Chondrocyte (in vitro differentiated cells): ENCODE measurements around the gene EGLN1. TPM values are rescaled to one million over a fixed set of nuclear protein-coding genes. Genes with fewer than 3 reads are reported as not detected.

ENCODE experiments used
- DNase-seq: peaks from one replicate; pipeline ENCODE4 v3.0.0; 2021; ENCODE audit warnings: mixed read lengths, low spot score
- H3K27ac Mint-ChIP-seq: one replicate; pipeline ENCODE4 v1.8.0; 2021; ENCODE audit warnings: mild to moderate bottlenecking, moderate library complexity, mixed read lengths; ENCODE audit not compliant: unreplicated experiment
- H3K27me3 Mint-ChIP-seq: 2 replicates; pipeline ENCODE4 v1.8.0; 2021; ENCODE audit warnings: low read depth, mixed read lengths
- H3K36me3 Mint-ChIP-seq: 2 replicates; pipeline ENCODE4 v1.8.0; 2021; ENCODE audit warnings: low read depth, mixed read lengths
- H3K4me1 Mint-ChIP-seq: 2 replicates; pipeline ENCODE4 v1.8.0; 2021; ENCODE audit warnings: low read depth, mild to moderate bottlenecking, mixed read lengths
- H3K4me3 Mint-ChIP-seq: one replicate; pipeline ENCODE4 v1.8.0; 2021; ENCODE audit warnings: mild to moderate bottlenecking, moderate library complexity, mixed read lengths; ENCODE audit not compliant: unreplicated experiment
- H3K9me3 Mint-ChIP-seq: 2 replicates; pipeline ENCODE4 v1.8.0; 2021; ENCODE audit warnings: low read depth, mixed read lengths
- total RNA-seq: library from RNA; stranded (reverse); gene quantifications from 3 replicates; pipeline ENCODE4 v1.2.1, GENCODE V29; 2021
- TF ChIP-seq, protein P1 (sequence below): fragments of 200-600 bp; sonication (generic); IDR thresholded peaks from 2 replicates; pipeline ENCODE4 v1.5.0; 2021; ENCODE audit warnings: antibody characterized with exemption, mild to moderate bottlenecking, moderate library complexity

The EGLN1 gene
- total RNA-seq, 1 donor from 2014 or later, result 36.6 TPM

DNA sequence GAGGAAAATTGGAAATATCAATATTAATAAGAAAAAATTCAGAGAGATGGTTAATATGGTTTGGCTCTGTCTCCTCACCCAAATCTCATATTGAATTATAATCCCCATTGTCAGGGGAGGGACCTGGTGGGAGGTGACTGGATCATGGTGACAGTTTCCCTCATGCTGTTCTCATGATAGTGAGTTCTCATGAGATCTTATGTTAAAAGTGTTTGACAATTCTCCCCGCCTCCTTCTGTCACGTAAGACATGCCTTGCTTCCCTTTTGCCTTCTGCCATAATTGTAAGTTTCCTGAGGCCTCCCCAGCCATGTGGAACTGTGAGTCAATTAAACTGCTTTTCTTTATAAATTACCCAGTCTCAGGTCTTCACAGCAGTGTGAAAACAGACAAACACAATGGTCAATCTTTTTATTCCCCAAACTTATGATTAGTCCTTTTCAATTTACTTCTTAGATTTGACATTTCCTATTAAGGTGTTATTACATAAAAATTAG, 11.0 kb downstream of the EGLN1 start:
- no peak overlapping the region for H3K27ac Mint-ChIP-seq
- no peaks in the 10 kb centered on the region for H3K9me3 Mint-ChIP-seq
- peaks cover 28% of the 10 kb centered on the region for H3K4me1 Mint-ChIP-seq
- no peaks in the 10 kb centered on the region for H3K27me3 Mint-ChIP-seq
- no peak for DNase-seq
- no peak overlapping the region for H3K4me3 Mint-ChIP-seq
- TF ChIP-seq, protein P1, sequence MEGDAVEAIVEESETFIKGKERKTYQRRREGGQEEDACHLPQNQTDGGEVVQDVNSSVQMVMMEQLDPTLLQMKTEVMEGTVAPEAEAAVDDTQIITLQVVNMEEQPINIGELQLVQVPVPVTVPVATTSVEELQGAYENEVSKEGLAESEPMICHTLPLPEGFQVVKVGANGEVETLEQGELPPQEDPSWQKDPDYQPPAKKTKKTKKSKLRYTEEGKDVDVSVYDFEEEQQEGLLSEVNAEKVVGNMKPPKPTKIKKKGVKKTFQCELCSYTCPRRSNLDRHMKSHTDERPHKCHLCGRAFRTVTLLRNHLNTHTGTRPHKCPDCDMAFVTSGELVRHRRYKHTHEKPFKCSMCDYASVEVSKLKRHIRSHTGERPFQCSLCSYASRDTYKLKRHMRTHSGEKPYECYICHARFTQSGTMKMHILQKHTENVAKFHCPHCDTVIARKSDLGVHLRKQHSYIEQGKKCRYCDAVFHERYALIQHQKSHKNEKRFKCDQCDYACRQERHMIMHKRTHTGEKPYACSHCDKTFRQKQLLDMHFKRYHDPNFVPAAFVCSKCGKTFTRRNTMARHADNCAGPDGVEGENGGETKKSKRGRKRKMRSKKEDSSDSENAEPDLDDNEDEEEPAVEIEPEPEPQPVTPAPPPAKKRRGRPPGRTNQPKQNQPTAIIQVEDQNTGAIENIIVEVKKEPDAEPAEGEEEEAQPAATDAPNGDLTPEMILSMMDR, result no peak
- peaks cover 6% of the 10 kb centered on the region for H3K36me3 Mint-ChIP-seq

DNA sequence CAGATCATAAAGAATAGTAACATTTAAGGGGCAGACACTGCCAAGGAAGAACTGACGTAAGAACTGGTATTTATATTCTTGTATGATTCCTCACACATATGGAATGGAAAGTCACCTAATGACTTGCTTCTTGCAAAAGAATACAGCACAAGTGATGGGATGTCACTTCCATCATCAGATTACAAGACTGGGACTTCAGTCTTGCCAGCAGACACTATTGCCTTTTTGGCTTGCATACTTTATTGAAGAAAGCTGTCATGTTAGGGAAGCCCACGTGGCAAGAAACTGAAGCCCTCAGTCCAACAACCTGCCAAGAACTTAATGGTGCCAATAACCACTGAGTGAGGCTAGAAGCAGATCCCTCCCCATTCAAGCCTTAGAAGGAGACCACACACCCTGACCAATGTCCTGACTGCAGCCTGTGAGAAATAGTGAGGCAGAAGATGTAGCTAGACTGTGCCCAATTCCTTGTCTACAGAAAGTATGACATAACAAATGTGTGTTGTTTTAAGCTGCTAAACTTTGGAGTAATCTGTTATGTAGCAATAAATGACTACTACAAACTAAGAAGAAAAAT, 12.0 kb downstream of the EGLN1 start:
- peaks cover 6% of the 10 kb centered on the region for H3K36me3 Mint-ChIP-seq
- TF ChIP-seq, protein P1, result no peak
- no peak for DNase-seq
- H3K27me3 Mint-ChIP-seq, result no peaks in the 10 kb centered on the region
- H3K4me3 Mint-ChIP-seq, result no peak overlapping the region
- no peaks in the 10 kb centered on the region for H3K9me3 Mint-ChIP-seq
- no peak overlapping the region for H3K27ac Mint-ChIP-seq
- peaks cover 28% of the 10 kb centered on the region for H3K4me1 Mint-ChIP-seq

DNA sequence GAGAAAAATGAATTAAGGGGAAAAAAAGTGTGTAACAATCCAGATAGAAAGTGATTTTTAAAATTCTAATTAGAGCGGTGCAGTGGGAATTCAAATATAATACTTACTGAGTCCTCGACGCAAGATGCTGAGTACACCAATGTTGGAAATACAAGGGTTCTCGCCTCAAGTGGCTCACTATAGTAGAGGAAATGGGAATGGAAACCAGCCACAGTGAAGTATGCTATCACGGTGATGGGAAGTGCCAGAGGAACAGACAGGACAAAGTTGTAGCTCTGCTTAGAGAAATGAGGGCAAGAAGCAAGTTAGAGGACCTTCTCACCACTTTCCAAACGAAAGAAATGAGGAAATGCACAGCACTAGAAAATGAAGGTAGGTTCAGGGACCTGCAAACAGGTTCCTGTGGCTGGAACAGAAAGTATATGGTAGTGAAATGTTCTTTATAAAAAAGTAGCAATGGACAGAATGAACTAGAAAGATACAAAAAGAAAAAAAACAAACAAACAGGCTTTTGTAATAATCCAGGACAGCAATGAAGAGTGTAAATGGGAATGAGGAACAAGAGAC, 13.5 kb downstream of the EGLN1 start:
- peaks cover 19% of the 10 kb centered on the region for H3K4me1 Mint-ChIP-seq
- DNase-seq, result no peak
- H3K9me3 Mint-ChIP-seq, result no peaks in the 10 kb centered on the region
- peaks cover 5% of the 10 kb centered on the region for H3K36me3 Mint-ChIP-seq
- H3K4me3 Mint-ChIP-seq, result no peak overlapping the region
- H3K27ac Mint-ChIP-seq, result no peak overlapping the region
- H3K27me3 Mint-ChIP-seq, result no peaks in the 10 kb centered on the region
- TF ChIP-seq, protein P1, result no peak

DNA sequence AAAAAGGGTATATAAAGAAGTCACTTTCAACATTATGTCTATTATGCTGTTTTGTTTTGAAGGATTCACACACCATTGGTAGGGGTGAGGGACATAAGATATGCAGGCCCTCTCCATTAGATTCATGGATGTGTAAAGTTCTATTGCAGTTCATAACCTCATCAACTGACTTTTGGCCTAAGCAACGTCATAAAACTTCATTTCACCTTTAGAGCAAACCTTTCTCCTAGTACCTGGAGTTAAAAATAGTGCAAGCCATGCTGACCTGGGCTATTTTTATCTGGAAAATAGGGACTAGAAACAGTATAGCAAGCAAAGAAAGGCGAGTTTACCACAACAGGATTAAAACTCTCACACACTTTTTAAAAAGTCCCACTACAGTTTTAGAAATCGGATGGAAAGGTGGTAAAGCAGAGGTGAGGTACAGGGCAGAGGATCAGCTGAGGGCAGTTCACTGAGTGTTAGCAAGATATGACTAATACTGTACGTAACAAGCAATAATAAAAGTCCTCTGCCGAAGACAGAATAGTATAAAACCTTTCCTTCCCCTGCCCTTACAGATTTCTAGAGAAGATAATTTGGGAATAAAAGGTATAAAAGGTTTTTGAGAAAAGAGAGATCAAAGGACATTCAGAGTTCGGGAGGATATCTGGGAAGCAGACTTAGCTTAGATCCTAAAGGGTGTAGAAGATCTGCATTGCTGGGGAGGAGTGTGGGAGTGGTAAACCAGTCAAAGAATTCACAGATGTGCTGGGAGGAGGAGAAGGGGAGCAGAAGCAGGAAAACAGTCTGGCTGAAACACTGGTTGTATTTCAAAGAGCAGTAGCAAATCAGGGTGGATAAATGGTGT, 14.3 kb downstream of the EGLN1 start:
- Mint-ChIP-seq H3K27ac (no peak overlapping the region), H3K36me3 (peaks cover 1% of the 10 kb centered on the region), H3K4me1 (peaks cover 12% of the 10 kb centered on the region), H3K9me3 (no peaks in the 10 kb centered on the region), H3K4me3 (no peak overlapping the region), H3K27me3 (no peaks in the 10 kb centered on the region)
- no peak for DNase-seq
- TF ChIP-seq, protein P1, result no peak

DNA sequence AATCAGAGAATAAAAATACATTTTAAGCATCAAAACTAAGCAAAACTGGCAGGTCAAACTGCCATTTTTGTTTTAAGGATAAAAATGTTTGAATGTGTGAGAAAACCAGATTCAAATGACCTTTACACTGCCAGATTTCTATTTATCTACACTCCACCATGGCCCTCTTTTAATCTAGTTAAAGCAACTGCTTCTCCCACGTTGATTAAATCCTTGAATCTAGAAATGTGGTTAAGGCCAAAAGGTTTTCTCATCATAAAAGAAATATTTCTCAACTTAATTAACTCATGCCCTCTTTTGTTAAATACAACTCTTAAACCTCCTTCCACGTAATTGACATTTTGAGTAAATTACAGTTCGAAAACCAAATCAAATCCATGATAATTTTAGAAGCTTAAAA, 15.0 kb downstream of the EGLN1 start:
- DNase-seq, result no peak
- Mint-ChIP-seq H3K27ac (no peak overlapping the region), H3K4me3 (no peak overlapping the region), H3K9me3 (no peaks in the 10 kb centered on the region), H3K4me1 (peaks cover 9% of the 10 kb centered on the region), H3K27me3 (no peaks in the 10 kb centered on the region), H3K36me3 (no peaks in the 10 kb centered on the region)
- TF ChIP-seq, protein P1, result no peak
